Fibroblast of lung (primary cell): ENCODE results near the gene NCAM2. TPM values are rescaled to one million over a fixed set of nuclear protein-coding genes. Genes with fewer than 3 reads are reported as not detected.

Source experiments
- DNase-seq, 2 donors: peaks; one replicate each; pipeline versions ENCODE4 v3.0.0 to v3.0.0-alpha.2; 2010; ENCODE audit warnings: low read depth in 2 of 2
- H2AFZ ChIP-seq: 2 replicates; pipeline ENCODE4 v1.5.1; 2012; ENCODE audit warnings: low read length, control low read depth, inconsistent platforms
- H3K27ac ChIP-seq: 2 replicates; pipeline ENCODE4 v1.5.1; 2011; ENCODE audit warnings: low read length, control low read depth; ENCODE audit not compliant: insufficient read depth
- H3K27me3 ChIP-seq: 2 replicates; pipeline ENCODE4 v1.5.1; 2011; ENCODE audit warnings: mild to moderate bottlenecking, low read length; ENCODE audit not compliant: control insufficient read depth, insufficient read depth
- H3K36me3 ChIP-seq: 2 replicates; pipeline ENCODE4 v1.5.1; 2011; ENCODE audit warnings: low read length; ENCODE audit not compliant: control insufficient read depth, insufficient read depth
- H3K4me1 ChIP-seq: 2 replicates; pipeline ENCODE4 v1.5.1; 2011; ENCODE audit warnings: low read length; ENCODE audit not compliant: control insufficient read depth, insufficient read depth; ENCODE audit errors: extremely low read depth
- H3K4me2 ChIP-seq: 2 replicates; pipeline ENCODE4 v1.5.1; 2011; ENCODE audit warnings: low read length, control low read depth; ENCODE audit not compliant: insufficient read depth; ENCODE audit errors: extremely low read depth
- H3K4me3 ChIP-seq, 4 experiments: fragments of 200-600 bp in 1 of 4; sonication (generic) in 1 of 4; replicated peaks in 1 of 4; 2 replicates each; pipeline ENCODE4 v1.5.1; 2011 to 2016; ENCODE audit warnings: low read length in 4 of 4, low read depth in 3 of 4, mild to moderate bottlenecking in 3 of 4, control low read depth in 2 of 4, inconsistent platforms in 1 of 4, mixed read lengths in 1 of 4; ENCODE audit not compliant: insufficient read depth in 1 of 4; ENCODE audit errors: control extremely low read depth in 1 of 4
- H3K79me2 ChIP-seq: 2 replicates; pipeline ENCODE4 v1.5.1; 2012; ENCODE audit warnings: mild to moderate bottlenecking, low read length, inconsistent platforms; ENCODE audit not compliant: control insufficient read depth, insufficient read depth
- H3K9ac ChIP-seq: 2 replicates; pipeline ENCODE4 v1.5.1; 2011; ENCODE audit warnings: mild to moderate bottlenecking, low read length, control low read depth; ENCODE audit not compliant: insufficient read depth
- H3K9me3 ChIP-seq: 2 replicates; pipeline ENCODE4 v1.5.1; 2012; ENCODE audit warnings: low read depth, low read length; ENCODE audit not compliant: control insufficient read depth, insufficient read depth
- H4K20me1 ChIP-seq: 2 replicates; pipeline ENCODE4 v1.5.1; 2011; ENCODE audit warnings: low read length; ENCODE audit not compliant: control insufficient read depth, insufficient read depth; ENCODE audit errors: extremely low read depth
- EZH2 ChIP-seq: IDR thresholded peaks from 2 replicates; pipeline ENCODE4 v1.5.1; 2012; ENCODE audit warnings: low read length, control low read depth, mild to moderate bottlenecking; ENCODE audit errors: missing control alignments
- polyA plus RNA-seq, 2 donors: library from polyadenylated mRNA; depleted of rRNA in 1 of 2; stranded (reverse) in 1 of 2; unstranded in 1 of 2; fragments of >200 nt; gene quantifications; 2 replicates each; pipeline ENCODE4 v1.2.1, GENCODE V29; 2011 to 2012; ENCODE audit warnings: missing spikeins in 1 of 2
- total RNA-seq: library from RNA; depleted of rRNA; stranded (reverse); fragments of >200 nt; gene quantifications from 2 replicates; pipeline ENCODE4 v1.2.1, GENCODE V29; 2014
- TF ChIP-seq, protein P1 (sequence below), 2 donors: IDR thresholded peaks in 1 of 2; conservative IDR thresholded peaks in 1 of 2; 1 replicate in 1 of 2; 2 replicates in 1 of 2; pipeline ENCODE4 v1.5.1; 2011 to 2012; ENCODE audit warnings: low read length in 2 of 2, control low read depth in 1 of 2, inconsistent platforms in 1 of 2, low read depth in 1 of 2, mild to moderate bottlenecking in 1 of 2

The NCAM2 gene
- total and polyA plus RNA-seq, 2 donors (not counting 1 experiment from before 2014, with no cell fraction given), result 5.6 to 11.1 TPM

DNA sequence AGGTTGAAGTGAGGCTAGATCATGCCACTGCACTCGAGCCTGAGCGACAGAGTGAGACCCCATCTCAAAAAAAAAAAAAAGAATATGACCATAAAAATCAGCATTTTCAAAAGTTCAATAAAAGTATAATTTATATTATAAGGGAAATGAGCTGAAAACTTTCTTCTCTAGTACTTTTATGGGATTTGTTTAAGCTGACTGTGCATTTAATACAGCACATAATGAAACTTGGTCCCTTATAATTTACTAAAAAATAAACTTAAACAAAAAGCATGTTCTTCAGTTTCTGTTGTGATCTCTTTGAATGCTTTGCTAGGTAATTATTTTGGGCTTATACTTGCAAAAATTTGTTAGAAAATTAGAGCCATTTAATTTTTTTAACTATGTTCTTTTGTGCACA, 77.8 kb downstream of the NCAM2 start:
- Histone ChIP-seq H3K4me2 (no peak overlapping the region), H3K9ac (no peak overlapping the region), H3K4me3 (no peak overlapping the region), H4K20me1 (no peaks in the 10 kb centered on the region), H2AFZ (no peak overlapping the region), H3K27me3 (no peaks in the 10 kb centered on the region), H3K36me3 (no peaks in the 10 kb centered on the region), H3K4me1 (no peaks in the 10 kb centered on the region), H3K9me3 (no peaks in the 10 kb centered on the region), H3K27ac (no peak overlapping the region), H3K79me2 (no peaks in the 10 kb centered on the region)
- TF ChIP-seq, protein P1, sequence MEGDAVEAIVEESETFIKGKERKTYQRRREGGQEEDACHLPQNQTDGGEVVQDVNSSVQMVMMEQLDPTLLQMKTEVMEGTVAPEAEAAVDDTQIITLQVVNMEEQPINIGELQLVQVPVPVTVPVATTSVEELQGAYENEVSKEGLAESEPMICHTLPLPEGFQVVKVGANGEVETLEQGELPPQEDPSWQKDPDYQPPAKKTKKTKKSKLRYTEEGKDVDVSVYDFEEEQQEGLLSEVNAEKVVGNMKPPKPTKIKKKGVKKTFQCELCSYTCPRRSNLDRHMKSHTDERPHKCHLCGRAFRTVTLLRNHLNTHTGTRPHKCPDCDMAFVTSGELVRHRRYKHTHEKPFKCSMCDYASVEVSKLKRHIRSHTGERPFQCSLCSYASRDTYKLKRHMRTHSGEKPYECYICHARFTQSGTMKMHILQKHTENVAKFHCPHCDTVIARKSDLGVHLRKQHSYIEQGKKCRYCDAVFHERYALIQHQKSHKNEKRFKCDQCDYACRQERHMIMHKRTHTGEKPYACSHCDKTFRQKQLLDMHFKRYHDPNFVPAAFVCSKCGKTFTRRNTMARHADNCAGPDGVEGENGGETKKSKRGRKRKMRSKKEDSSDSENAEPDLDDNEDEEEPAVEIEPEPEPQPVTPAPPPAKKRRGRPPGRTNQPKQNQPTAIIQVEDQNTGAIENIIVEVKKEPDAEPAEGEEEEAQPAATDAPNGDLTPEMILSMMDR (conservative IDR thresholded peaks at IDR 0.05 in 1 of 2, IDR thresholded peaks at IDR 0.05 in 1 of 2; ENCODE audit: low read depth in 1 of 2, low read length in 2 of 2), result no peak
- TF ChIP-seq EZH2, result no peak
- no peak for DNase-seq

DNA sequence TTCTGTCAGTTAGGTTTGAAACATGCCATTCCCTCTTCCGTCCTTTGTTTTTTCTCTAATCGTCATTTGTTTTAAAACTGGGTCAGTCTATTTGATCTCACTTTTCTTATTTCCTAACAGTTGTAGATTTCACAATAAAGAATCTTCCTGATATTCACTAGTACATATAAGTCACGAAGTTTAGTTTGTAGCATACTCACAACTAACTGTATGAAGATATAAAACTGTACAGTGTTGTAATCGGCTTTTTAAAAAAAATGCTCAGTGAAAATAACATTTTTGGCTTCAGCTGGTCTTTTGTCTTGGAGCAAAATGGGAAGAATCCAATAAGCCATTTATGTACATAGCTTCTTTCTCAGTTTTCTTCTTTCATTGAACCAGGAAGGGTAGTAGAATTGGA, 78.3 kb downstream of the NCAM2 start:
- Histone ChIP-seq H3K4me1 (no peaks in the 10 kb centered on the region), H3K36me3 (no peaks in the 10 kb centered on the region), H3K4me2 (no peak overlapping the region), H3K27ac (no peak overlapping the region), H3K9me3 (no peaks in the 10 kb centered on the region), H3K79me2 (no peaks in the 10 kb centered on the region), H4K20me1 (no peaks in the 10 kb centered on the region), H3K9ac (no peak overlapping the region), H3K27me3 (no peaks in the 10 kb centered on the region), H2AFZ (no peak overlapping the region), H3K4me3 (no peak overlapping the region)
- DNase-seq, result peak in 1 of 2 donors; percentile 31
- TF ChIP-seq, protein P1 (conservative IDR thresholded peaks at IDR 0.05 in 1 of 2, IDR thresholded peaks at IDR 0.05 in 1 of 2; ENCODE audit: low read depth in 1 of 2, low read length in 2 of 2), result no peak
- TF ChIP-seq EZH2, result no peak

DNA sequence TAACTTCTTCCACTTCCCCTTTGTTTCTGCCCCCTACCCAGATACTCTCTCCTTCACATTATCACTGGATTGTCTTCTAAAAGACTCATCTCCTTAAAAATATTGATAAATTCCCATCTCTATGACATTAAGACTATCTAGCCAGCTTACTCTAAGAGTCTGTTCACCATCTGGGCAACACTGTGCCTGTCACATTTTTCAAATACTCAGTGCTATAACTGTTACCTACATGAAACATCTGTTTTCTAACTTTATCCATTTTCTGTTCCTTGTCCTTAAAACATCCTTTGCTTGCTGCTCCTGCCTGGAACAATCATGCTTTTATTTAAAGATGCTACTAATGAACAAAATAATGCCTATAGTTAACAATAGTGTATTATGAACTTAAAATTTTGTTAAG, 81.4 kb downstream of the NCAM2 start:
- TF ChIP-seq, protein P1 (conservative IDR thresholded peaks at IDR 0.05 in 1 of 2, IDR thresholded peaks at IDR 0.05 in 1 of 2; ENCODE audit: low read depth in 1 of 2, low read length in 2 of 2), result no peak
- no peak for TF ChIP-seq EZH2
- no peak overlapping the region for H3K4me3 ChIP-seq

More for the DNA sequence above, 81.4 kb downstream of the NCAM2 start:
- Histone ChIP-seq H4K20me1 (no peaks in the 10 kb centered on the region), H3K4me1 (no peaks in the 10 kb centered on the region), H3K27me3 (no peaks in the 10 kb centered on the region), H3K9ac (no peak overlapping the region), H3K79me2 (no peaks in the 10 kb centered on the region), H2AFZ (no peak overlapping the region), H3K4me2 (no peak overlapping the region), H3K36me3 (no peaks in the 10 kb centered on the region), H3K9me3 (no peaks in the 10 kb centered on the region), H3K27ac (no peak overlapping the region)
- DNase-seq, result peak in 1 of 2 donors; percentile 22
